Osteocyte (in vitro differentiated cells): ENCODE data around the gene KAT2A. TPM values are rescaled to one million over a fixed set of nuclear protein-coding genes. Genes with fewer than 3 reads are reported as not detected.

Source experiments
- DNase-seq: peaks from one replicate; pipeline ENCODE4 v3.0.0; 2021; ENCODE audit warnings: mixed read lengths; ENCODE audit not compliant: unreplicated experiment; ENCODE audit errors: extremely low spot score
- H3K27ac Mint-ChIP-seq: one replicate; pipeline ENCODE4 v1.8.0; 2021; ENCODE audit warnings: mild to moderate bottlenecking, mixed read lengths; ENCODE audit not compliant: unreplicated experiment
- H3K27me3 Mint-ChIP-seq: one replicate; pipeline ENCODE4 v1.8.0; 2021; ENCODE audit warnings: mixed read lengths; ENCODE audit not compliant: unreplicated experiment
- H3K36me3 Mint-ChIP-seq: one replicate; pipeline ENCODE4 v1.8.0; 2021; ENCODE audit warnings: mixed read lengths; ENCODE audit not compliant: unreplicated experiment
- H3K4me1 Mint-ChIP-seq: one replicate; pipeline ENCODE4 v1.8.0; 2021; ENCODE audit warnings: mixed read lengths; ENCODE audit not compliant: unreplicated experiment
- H3K4me3 Mint-ChIP-seq: one replicate; pipeline ENCODE4 v1.8.0; 2021; ENCODE audit warnings: mild to moderate bottlenecking, moderate library complexity, mixed read lengths; ENCODE audit not compliant: unreplicated experiment
- H3K9me3 Mint-ChIP-seq: one replicate; pipeline ENCODE4 v1.8.0; 2021; ENCODE audit warnings: mixed read lengths; ENCODE audit not compliant: unreplicated experiment
- total RNA-seq: library from RNA; stranded (reverse); gene quantifications from 2 replicates; pipeline ENCODE4 v1.2.1, GENCODE V29; 2021
- TF ChIP-seq, protein P1 (sequence below): fragments of 200-600 bp; sonication (generic); IDR thresholded peaks from 2 replicates; pipeline ENCODE4 v1.5.0; 2021; ENCODE audit warnings: antibody characterized with exemption, mild to moderate bottlenecking, moderate library complexity

Gene KAT2A
- total RNA-seq, 1 donor from 2014 or later, result 40.4 TPM

DNA sequence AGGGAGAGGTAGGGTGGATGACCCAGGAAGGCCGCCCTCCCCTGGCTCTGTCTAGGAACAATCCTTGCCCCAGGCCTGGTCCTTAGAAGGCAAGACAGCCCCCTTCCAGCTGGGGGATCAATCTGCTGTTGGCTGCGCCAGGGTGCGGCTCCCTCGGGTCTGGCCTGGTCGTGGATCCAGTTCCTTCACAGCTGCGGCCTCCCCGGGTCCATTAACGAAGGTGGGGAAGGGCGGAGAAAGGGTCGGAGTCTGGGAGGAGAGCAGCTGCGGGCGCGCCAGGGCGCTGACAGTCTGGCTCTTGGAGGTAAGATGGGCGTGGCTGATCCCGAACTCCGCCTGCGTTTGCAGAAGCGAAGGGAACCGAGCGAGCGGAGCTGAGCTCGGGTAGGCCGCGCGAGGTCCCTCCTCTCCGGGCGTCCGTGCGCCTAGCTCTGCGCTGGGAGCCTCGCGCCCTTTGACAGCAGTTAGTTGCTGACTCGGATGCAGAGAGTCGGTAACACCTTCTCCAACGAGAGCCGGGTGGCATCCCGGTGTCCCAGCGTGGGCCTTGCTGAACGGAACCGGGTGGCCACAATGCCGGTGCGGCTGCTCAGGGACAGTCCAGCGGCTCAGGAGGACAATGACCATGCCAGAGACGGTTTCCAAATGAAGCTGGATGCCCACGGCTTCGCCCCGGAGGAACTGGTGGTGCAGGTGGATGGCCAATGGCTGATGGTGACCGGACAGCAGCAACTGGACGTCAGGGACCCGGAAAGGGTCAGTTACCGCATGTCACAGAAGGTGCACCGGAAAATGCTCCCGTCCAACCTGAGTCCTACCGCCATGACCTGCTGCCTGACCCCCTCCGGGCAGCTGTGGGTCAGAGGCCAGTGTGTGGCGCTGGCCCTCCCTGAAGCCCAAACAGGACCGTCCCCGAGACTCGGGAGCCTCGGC, 1.5 kb upstream of the KAT2A start, which contains the start of gene HSPB9:
HSPB9 (plus strand) TSS at position 434 of the 933 bp plus-strand sequence; CDS start at position 481, 47 bp downstream.
- no peak within 1 kb of the TSS for H3K27ac Mint-ChIP-seq
- H3K27me3 Mint-ChIP-seq, result no peaks in the 10 kb centered on the region
- TF ChIP-seq, protein P1, sequence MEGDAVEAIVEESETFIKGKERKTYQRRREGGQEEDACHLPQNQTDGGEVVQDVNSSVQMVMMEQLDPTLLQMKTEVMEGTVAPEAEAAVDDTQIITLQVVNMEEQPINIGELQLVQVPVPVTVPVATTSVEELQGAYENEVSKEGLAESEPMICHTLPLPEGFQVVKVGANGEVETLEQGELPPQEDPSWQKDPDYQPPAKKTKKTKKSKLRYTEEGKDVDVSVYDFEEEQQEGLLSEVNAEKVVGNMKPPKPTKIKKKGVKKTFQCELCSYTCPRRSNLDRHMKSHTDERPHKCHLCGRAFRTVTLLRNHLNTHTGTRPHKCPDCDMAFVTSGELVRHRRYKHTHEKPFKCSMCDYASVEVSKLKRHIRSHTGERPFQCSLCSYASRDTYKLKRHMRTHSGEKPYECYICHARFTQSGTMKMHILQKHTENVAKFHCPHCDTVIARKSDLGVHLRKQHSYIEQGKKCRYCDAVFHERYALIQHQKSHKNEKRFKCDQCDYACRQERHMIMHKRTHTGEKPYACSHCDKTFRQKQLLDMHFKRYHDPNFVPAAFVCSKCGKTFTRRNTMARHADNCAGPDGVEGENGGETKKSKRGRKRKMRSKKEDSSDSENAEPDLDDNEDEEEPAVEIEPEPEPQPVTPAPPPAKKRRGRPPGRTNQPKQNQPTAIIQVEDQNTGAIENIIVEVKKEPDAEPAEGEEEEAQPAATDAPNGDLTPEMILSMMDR, result no peak
- H3K4me3 Mint-ChIP-seq, result peak within 1 kb of the TSS; percentile 58
- peaks cover 8% of the 10 kb centered on the region for H3K4me1 Mint-ChIP-seq
- no peak for DNase-seq
- no peaks in the 10 kb centered on the region for H3K9me3 Mint-ChIP-seq
- peaks cover 9% of the 10 kb centered on the region for H3K36me3 Mint-ChIP-seq

DNA sequence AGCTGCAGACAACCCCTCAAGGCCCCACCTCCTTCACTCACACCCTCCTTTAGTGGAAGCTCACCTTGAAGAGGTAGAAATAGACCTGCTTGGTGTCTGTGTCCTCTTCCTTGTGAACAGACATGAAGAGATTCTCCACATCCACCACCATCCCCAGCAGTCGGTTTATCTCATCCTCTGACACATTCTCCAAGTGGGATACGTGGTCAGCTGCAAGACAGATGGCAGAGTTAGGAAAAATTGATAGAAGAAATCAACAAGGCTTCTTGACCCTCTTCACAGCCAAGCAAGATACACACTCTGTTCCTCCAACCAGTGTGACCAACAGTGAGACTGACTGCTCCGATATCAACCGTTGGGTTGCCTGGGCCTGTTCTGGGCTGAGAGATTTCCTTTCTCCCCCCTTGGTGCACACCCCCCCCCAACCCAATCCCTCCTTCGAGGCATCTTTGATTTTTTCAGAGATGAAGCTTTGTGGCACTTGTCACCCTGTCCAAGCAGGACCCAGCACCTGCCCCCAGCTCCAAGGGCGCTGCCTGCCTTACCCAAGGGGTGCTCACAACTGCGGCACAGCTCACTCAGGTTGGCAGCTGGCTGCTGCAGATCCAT, 902 bp downstream of the KAT2A start:
- Mint-ChIP-seq H3K4me1 (peaks cover 13% of the 10 kb centered on the region), H3K4me3 (peak overlapping the region; percentile 58), H3K27ac (no peak overlapping the region), H3K27me3 (no peaks in the 10 kb centered on the region), H3K36me3 (peaks cover 8% of the 10 kb centered on the region), H3K9me3 (no peaks in the 10 kb centered on the region)
- no peak for DNase-seq
- TF ChIP-seq, protein P1, result no peak

DNA sequence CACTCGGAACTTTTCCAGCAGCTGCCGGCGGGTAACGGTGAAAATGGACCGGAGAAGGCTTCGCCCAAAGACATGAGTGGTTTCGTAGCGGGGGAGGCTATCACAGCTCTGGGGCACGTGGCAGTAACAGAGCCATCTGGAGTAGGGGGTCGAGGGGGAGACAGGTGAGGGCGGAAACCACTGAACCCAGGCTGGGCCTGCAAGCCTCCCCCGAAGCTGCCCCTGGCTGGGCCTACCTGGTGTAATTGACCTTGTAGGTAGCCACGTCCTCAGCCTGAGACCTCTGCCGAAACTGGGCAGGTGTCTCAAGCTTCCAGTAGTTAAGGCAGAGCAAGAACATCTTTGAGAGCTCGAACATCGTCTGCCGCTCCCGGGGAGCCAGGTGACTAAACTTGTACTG, 1.9 kb downstream of the KAT2A start:
- no peak for DNase-seq
- H3K4me3 Mint-ChIP-seq, result no peak overlapping the region
- no peaks in the 10 kb centered on the region for H3K9me3 Mint-ChIP-seq
- H3K27ac Mint-ChIP-seq, result no peak overlapping the region
- peaks cover 13% of the 10 kb centered on the region for H3K4me1 Mint-ChIP-seq
- H3K36me3 Mint-ChIP-seq, result peaks cover 10% of the 10 kb centered on the region
- H3K27me3 Mint-ChIP-seq, result no peaks in the 10 kb centered on the region
- TF ChIP-seq, protein P1, result no peak

DNA sequence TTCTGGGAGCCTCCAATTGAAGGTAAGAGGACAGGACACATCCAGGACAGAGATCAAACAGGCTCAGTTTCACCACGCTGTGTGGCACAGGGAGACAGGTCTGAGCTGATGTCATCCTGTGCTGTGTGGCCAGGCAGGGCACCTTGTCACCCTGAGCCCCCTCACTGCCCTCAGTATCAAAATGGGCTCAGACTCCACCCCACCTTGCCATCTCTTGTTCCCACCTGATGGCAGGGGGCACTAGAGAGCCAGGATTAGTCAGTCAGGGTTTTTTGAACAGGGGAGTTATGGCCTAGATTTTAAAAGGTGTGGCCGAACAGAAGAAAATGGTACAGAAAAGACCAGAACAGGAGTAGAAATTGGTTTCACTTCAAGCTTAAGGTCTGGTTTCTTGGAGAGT, 2.6 kb downstream of the KAT2A start:
- Mint-ChIP-seq H3K9me3 (no peaks in the 10 kb centered on the region), H3K4me1 (peaks cover 13% of the 10 kb centered on the region), H3K36me3 (peaks cover 10% of the 10 kb centered on the region), H3K4me3 (no peak overlapping the region), H3K27ac (no peak overlapping the region), H3K27me3 (no peaks in the 10 kb centered on the region)
- TF ChIP-seq, protein P1, result peak; percentile 41
- no peak for DNase-seq

DNA sequence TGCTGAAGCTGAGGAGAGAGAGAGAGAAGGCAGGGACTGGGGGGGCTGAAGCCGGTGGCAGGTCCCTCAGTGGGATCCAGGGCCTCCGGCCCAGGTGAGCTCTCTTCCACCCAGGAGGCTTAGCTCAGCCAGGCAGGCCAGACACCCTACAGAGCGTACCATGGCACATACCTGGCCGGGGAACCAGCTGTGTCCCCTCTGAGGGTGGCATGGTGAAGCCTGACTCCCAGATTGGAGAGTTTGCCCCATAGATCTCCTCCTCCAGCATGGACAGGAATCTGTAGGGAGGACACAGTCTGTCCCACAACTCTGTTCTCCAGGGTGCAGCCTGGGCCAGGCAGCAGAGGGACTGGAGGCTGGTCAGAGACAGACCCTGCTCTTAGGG, 3.0 kb downstream of the KAT2A start:
- no peaks in the 10 kb centered on the region for H3K9me3 Mint-ChIP-seq
- peaks cover 13% of the 10 kb centered on the region for H3K4me1 Mint-ChIP-seq
- no peak overlapping the region for H3K27ac Mint-ChIP-seq
- DNase-seq, result no peak
- peaks cover 8% of the 10 kb centered on the region for H3K36me3 Mint-ChIP-seq
- H3K27me3 Mint-ChIP-seq, result no peaks in the 10 kb centered on the region
- H3K4me3 Mint-ChIP-seq, result no peak overlapping the region
- TF ChIP-seq, protein P1, result no peak
